GF-D8 (cell line): ENCODE data around the gene UBE2L5.

Experiments used
- DNase-seq: peaks from one replicate; lab custom pipeline; 2025; lab: John Stamatoyannopoulos, UW

UBE2L5 gene

DNA sequence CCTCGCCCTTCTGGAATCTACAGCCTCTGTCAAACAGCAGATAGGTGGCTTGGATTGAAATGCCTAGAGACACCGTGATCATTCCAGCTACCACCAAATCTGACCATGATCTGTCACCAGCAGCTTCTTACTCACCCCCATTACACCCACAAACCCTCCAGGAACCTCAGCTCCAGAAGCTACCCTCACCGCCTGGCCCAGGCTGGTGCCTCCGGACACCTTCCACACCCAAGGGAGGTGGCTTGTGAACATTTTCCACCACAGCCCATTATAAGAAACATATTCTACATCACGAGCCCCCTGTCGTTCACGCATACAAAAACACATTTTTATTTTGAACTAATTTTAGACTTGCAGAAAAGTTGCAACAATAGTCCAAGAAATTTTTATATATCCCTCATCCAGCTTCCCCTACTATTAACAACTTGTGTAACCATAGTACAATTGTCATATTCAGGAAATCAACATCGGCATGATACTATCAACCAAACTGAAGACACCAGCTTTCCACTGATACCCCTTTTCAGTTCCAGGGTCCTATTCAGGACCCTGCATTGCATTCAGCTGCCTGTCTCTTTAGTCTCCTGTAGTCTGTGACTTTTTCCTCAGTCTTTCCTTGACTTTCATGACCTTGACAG lies 15.4 kb upstream of the UBE2L5 start:
- DNase-seq = no peak

DNA sequence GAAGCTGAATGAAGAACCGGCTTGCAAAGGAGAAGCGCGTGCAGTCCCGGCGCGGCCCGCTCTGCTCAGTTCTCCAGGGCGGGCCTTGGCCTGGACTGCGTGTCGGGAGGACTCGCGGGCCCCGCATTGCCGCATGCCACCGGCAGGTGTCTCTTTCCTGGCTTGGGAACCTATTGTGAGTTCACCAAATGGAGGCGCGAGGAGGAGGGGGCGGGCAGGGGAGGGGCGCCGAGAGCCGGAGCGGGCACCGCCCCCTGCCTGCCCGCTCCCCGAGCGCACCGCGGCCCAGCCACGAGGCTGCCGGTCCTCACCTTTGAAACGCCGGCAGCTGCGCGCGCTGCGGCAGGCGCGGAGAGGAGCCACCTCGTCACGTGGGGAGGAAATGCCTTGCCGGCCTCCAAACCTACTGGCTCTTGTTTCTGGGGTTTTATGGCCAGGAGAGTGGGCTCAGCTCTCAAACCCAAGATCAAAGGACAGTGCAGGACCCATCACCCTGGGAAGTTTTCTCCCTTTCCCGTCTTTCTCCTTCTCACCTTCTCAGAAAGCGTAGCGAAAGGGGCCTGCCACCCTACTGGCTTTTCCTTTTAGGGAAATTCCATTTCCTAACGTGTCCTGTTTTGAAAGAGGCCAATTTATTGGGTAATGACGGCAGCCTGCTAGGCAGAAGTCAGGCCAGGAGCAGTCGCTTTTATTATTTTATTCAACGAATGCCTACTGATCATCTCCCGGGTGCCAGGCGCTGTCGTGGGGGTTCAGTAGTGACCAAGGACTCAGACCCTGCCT lies 13.8 kb upstream of the UBE2L5 start:
- DNase-seq = peak; percentile 95

DNA sequence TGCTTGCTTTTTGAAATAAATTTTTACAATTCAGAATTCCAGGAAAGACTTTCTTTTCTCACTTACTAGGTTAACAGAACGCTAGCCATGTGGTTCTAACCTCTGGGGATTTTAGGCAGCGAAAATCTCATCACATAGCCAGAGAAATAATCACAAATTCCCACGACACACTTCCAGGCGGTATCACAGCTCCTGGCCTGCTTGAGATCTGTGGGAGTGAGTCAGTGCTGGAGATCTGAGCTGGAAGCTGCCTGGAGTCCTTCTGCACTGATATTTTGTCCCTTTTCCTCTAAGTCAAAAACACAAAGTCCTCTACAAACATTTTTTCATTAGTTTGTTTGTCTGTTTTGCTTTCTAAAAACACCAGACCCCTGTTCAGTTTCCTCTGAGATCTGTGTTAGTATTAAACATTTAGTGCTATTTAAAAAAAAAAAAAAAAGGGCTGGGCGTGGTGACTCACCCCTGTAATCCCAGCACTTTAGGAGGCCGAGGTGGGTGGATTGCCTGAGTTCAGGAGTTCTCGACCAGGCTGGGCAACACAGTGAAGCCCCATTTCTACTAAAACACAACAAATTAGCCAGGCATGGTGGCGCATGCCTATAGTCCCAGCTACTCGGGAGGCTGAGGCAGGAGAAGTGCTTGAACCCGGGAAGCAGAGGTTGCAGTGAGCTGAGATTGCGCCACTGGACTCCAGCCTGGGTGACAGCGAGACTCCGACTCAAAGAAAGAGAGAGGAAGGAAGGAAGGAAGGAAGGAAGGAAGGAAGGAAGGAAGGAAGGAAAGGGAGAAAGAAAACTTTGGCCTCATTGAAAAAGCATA lies 12.2 kb upstream of the UBE2L5 start:
- no peak for DNase-seq

DNA sequence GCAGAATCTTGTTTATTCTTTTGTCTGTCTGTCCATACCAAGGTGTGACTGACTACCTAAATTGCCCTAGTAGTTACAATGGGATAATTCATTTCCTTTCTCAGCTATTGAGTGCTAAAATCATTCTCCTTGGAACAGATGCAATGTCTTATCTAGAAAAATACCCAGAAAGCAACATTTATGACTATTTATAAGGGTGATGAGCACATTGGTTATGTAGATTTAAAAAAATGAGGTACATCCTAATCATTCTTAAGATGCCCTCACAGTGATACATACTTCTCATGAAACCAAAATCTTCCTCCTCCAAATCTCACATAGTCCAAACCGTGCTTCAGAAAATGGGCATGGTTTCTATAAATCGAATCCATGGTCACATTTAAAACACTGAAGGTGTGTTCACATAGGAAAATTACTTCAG lies 11.6 kb upstream of the UBE2L5 start:
- no peak for DNase-seq

DNA sequence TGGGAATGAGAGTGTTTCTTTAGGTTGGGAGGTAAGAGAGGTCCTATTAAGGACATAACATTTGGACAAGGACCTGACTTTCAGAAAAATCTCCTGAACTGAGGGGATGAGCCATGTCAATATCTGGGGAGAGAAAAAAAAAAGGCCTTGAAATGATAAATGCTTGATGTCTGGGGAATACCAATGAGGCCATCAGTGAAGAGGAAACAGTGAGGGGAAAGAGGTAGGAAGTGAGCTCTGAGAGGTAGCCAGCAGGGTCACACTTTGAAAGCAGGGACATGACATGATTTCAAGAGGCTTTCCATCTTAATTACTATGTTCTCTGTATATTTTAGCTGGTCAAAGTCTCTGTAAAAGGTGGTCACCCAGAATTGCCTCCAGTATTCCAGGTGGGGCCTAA lies 9.9 kb upstream of the UBE2L5 start:
- no peak for DNase-seq

DNA sequence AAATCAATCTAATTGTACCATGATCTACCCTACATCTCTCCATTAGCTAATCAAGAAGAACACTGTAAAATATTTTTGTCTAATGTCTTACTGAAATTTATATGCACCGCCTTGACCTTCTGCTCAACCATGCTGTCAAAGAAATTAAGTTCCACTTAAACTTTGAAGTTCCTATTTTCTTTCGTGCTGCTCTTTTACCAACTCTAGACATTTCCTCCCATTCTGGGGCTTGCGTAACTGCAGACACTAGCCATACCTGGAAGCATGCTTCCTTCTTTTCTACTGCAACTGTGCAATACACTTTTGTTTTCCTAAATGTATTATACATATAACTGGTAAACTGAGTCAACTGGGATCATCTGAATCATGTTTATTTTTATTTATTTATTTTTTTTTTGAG lies 8.5 kb upstream of the UBE2L5 start:
- DNase-seq = peak; percentile 45

DNA sequence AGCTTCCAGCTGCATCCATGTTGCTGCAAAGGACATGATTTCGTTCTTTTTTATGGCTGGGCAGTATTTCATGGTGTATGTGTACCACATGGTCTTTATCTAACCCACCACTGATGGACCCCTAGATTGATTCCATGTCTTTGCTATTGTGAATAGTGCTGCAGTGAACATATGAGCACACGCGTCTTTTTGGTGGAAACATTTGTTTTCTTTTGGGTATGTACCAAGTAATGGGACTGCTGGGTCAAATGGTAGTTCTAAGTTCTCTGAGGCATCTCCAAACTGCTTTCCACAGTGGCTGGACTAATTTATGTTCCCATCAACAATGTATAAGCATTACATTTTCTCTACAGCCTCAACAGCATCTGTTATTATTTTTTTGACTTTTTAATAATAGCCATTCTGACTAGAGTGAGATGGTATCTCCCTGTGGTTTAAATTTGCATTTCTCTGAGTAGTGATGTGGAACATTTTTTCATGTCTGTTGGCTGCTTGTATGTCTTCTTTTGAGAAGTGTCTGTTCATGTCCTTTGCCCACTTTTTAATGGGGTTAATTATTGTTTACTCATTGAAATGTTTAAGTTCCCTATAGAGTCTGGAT lies 6.8 kb upstream of the UBE2L5 start:
- no peak for DNase-seq

DNA sequence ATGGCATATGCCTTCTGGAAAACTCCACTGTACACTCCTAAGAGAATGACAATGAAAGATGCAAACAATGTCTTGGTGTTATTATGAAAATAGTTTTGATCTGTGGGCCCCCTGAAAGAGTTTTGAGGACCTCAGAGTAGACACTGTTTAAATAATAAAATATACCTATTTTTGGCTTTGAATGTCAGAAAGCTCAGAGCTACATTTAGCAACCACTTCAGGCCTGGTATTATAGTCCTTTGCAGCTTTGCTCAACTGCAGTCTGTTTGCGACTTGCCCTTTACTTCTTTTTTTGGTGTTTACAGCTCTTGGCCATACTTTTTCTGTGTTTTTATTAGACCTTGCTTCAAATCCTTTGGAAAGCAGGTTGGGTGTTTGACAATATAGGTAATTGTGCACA lies 5.8 kb upstream of the UBE2L5 start:
- DNase-seq = no peak

DNA sequence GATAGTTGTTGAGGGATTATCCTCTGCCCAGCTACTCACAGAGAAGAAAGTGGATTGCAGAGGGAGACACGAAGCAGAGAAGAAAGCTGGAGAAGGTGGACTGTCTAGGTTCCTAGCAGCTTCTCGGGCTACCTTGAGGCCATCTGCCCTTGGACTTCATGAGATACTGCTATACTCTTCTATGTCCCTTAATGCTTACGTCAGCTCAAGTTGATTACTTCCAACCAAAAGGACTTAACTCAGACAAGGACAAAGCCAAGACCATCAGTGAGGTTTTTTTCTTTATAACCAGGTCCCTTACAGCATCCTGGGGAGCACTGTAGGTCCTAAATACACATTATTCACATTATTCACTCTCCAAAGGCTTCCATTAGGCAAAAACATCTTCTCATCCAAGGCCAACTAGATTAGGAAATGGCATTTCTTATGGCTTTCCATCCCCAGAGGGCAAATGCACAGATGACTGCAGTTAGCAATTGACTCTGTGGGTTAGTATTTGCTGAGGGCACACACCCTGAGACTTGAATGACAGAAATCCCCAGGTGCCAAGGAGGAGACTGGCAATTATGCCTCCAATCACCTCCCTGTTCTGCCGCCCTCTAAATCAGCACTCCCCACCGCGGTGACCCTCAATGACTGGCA lies 4.1 kb upstream of the UBE2L5 start:
- no peak for DNase-seq

DNA sequence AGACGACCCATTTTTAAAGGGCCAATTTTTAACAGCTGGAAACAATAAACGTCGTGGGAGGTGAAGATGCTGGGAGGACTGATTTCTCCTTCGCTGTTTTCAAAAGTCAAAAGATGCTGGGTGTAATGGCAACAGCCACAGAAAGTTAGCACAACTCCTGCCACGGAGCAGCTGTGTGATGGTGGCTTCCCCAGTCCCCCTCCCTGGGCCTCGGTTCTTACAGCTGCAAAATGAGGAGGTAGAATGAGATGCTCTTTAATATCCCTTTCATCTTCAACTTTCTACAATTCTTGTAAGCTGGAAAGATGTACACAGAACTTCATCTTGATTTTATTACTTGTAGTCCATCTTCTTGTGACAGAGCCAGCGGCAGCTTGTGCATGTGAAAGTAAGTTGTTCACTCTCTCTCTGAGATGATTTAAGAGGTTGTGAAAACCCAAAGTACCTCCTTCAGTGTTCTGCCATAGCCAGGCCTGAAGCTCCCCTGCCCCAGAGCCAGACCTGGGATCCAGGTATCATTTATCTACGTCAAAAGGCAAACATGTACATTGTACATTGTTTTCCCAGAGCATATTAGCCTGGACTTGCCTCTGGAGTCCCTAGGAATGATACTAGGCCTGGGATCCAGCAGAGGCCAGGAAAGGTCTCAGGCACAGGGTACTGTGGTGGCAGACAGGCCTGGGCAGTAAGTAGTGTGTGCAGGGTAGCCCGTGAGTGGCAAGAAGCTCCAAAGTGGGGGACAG lies 3.4 kb upstream of the UBE2L5 start:
- no peak for DNase-seq

DNA sequence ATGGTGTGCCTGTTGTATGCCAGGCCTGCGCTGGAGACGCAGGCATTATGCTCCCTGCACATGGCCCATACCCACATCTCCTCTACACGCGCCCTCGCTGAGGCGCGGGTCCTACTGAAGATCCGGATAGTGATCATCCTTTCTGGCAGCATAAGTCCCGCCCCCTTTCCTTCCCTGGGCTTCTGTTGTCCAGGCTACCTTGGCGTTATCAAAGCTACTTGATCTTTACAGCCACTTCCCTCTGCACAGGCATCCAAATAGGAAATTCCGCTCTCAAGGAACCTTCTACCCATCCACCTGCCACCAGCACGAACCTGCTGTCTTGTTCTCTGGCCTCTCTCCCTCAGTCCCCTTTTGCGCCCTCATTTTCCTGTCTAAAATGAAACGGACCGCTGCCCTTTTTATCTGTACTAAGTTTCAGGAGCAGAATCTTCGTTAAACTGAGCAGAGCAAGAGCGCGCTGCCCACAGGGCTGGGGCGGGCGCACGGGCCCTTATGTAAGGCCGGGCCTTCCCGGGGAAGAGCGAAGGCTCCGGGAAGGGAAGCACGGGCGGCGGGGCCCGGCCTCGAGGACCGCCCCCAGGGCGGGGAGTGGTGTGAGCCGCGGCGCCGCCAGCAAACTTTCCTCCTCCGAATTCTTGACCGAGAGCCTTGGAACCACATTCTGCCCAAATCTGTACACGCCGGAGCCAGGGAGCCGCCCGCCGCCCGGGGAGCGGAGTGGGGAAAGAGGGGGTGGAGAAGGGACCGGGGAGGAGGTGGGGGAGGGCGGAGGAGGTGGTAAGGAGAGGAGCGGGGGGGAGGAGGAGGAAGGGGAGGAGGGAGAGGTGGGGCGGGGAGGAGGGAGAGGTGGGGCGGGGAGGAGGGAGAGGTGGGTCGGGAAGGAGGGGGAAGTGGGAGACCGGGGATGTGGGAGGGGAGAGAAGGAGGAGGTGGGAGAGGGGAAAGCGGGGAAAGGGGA lies 920 bp upstream of the UBE2L5 start:
- peak; percentile 57 for DNase-seq

DNA sequence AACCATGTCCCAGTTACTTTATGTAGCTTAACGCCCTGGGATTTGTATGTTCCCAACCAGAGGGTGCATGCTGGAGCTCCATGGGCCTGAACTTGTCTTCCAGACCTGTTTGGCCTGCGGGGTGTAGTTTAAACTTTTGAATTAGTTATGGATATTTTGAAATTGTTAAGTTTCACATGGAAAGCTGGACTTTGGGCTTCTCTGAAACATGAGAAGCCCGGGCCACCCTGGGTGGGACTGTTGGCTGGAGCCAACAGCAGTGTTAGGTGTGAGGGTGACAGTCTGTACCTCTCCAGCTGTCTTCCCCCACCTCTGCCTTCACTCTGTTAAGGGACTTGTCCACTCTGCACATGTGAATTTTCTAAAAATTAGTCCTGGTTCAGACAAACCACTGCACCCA lies 1.6 kb downstream of the UBE2L5 start:
- no peak for DNase-seq

DNA sequence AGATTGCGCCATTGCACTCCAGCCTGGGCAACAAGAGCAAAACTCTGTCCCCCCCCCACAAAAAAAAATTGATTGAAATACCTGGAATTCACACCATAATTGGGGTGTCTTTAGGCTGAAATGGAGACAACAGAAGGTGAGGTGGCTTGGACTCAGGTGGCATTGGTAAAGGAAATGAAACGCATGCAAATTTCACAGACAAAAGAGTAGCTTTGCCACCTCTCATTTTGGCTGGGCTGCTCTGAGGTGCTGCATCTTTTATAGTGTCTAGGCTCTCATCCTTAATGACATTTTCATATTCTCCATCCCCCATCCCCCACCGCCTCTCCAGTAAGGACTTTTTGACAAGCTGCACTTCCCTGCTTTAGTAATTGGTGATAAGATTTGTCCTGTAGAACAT lies 6.9 kb downstream of the UBE2L5 start:
- DNase-seq = no peak

DNA sequence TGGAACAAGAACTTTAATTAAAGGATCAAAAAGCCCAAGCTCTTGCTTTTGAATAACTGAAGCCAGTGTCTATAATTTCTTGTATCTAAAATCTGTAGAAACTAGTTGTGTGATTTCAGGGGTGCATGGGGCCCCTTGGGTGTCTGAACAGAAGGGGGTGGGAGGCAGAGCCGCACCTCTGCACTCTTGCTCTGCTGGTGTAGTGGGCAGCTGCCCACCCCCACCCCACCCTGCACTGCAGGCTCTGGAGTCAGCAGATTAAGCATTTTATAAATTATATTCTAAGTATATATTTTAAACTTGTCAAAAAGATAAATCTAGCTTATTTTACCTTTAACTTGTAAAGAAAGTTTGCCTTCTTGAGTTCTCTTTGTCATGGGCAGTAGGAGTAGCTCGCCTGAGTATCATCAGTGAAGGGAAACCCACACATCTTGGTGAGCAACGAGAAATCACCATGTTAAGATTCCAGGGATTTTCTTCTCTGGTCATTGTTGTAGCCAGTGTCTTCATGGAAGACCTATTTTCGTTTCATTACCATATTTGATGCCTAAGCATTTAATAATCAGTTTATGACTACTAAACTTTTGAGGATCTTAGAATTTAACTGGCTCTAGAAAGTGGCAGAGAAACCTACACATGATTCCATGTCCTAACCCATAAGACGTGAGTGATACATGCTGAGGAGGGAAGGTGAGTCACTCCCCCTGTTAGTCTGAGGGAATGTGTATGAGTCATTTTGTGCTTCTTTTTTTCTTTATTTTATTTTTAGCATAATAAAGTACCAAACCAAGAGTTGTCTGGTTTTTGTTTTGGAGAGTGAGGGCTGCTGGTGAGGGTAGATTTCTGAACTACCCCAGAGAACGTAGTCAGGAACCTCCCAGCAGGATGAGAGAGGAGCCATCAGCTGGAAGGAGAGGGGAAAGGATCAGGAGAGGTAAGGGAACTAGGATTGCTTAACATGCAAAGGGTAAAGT lies 7.7 kb downstream of the UBE2L5 start:
- no peak for DNase-seq

DNA sequence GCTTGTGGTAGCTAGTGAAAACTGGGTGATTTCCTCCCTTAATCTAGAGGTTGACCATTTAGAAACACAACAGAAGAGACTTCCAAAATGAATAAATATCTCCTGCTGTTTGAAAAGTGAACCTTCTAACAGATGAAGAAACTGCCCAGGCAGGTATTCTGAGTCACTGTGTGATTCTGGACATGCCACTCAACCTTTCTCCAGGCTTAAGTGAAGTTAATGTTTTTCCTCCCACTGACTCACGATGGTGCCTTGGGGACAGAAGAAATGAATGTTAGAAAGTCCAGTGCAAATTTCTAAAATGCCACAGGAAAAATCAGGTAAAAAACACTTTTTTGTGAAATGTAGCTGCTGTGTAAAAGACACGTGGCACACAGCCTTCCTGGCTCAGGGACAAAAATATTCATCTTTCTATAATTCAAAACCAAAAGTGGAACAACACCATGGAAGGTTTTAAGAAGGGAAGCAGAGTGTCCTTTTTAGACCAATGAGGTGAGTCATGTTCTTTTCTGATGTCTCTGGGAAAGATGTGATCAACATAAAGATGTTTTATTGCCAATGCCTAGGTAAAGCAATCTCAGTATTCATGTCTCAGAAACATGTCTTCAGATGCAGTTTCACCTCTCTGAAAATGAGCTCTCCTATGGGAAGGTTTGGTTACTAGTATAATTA lies 9.1 kb downstream of the UBE2L5 start:
- no peak for DNase-seq

DNA sequence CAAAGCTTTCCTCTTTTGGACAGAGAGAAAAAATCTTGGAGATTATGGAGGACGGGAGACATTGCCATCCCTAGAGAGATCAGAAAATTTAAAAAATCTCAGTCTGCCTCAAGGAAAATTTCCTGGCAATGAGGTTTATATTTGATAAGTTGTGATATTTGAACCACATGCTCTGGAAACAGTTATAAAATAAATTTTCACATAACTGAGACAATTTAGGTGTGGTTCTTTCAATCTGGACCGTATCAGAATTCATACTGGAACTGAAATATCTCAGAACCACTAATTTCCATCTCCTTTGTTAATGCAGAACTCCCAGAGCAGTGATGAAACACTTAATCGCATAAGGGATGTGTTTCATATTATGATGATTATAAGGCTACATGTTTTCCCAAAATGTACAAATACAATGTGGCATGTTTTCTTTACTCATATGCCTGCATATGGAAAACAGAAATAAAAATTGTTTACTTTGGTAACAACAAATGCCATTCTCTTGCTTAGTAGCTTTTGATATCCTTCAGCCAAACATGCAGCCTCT lies 13.7 kb downstream of the UBE2L5 start:
- no peak for DNase-seq

DNA sequence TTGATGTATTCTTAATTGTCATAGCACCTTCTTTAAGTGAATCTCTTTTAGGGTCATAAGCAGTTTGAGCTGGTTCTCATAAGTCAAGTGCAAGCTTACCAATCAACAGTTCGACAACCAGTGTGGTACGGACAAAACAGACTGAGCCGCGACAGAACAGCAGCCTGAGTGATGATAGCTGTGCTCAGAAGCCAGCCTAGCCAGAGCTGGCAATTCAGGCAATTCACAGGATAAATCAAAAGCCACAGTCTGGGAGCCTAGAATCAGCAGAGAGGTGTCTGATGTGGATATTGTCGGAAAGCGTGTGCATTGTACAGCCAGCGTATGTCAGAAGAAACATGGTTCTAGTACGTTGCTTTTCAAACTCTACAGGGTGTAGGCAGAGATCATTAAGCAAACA lies 14.9 kb downstream of the UBE2L5 start:
- DNase-seq = no peak

DNA sequence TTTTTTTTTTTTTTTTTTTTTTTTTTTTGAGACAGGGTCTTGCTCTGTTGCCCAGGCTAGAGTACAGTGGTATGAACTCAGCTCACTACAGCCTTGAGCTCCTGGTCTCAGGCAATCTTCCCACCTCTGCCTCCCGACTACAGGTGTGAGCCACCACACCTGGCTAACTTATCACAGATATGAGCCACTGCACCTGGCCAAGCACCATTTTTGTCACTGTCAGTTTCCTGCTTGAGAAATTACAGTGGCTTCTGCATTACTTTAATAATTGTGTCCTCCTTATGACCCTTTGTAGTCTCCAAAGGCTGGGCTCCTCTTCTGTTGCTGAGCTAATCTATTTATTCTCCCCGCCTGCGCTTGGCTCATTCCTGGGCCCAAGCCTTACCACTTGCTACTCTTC lies 16.0 kb downstream of the UBE2L5 start:
- DNase-seq = no peak
